ENCODE data around the gene ADAMTS13.
"Not testable (repeated sequence)": the region's sequence is repeated elsewhere in the genome, so short reads cannot be mapped to it uniquely, and the experiment has no call there.

Gene ADAMTS13

GRCh38 chr9:133427658-133428348, 5.6 kb downstream of the ADAMTS13 start:
- DNase-seq: no peak

GRCh38 chr9:133428617-133429101, 6.5 kb downstream of the ADAMTS13 start:
- DNase-seq: no peak

GRCh38 chr9:133429214-133429613, 7.0 kb downstream of the ADAMTS13 start:
- DNase-seq: no peak

GRCh38 chr9:133429641-133430161, 7.5 kb downstream of the ADAMTS13 start:
- DNase-seq: peak; percentile 18

- no peak for DNase-seq
These were observed 8.1 kb downstream of the ADAMTS13 start for GRCh38 chr9:133430244-133430643.

GRCh38 chr9:133433351-133433843, 11.2 kb downstream of the ADAMTS13 start:
- no peak for DNase-seq

DNA sequence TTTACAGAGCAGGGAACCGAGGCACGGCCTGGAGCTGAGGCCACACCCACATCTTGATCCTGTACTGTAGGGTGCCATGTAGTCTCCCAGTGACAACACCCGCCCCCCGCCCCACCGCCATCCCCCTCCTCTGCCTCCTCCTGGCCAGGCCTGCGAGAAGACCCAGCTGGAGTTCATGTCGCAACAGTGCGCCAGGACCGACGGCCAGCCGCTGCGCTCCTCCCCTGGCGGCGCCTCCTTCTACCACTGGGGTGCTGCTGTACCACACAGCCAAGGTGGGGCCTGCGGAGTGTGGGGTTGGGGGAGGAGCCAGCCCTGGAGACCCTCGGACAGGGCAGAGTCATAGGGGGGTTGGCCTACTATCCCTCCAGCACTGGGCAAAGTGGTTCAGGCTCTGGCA, 14.5 kb downstream of the ADAMTS13 start:
- no peak for DNase-seq

DNA sequence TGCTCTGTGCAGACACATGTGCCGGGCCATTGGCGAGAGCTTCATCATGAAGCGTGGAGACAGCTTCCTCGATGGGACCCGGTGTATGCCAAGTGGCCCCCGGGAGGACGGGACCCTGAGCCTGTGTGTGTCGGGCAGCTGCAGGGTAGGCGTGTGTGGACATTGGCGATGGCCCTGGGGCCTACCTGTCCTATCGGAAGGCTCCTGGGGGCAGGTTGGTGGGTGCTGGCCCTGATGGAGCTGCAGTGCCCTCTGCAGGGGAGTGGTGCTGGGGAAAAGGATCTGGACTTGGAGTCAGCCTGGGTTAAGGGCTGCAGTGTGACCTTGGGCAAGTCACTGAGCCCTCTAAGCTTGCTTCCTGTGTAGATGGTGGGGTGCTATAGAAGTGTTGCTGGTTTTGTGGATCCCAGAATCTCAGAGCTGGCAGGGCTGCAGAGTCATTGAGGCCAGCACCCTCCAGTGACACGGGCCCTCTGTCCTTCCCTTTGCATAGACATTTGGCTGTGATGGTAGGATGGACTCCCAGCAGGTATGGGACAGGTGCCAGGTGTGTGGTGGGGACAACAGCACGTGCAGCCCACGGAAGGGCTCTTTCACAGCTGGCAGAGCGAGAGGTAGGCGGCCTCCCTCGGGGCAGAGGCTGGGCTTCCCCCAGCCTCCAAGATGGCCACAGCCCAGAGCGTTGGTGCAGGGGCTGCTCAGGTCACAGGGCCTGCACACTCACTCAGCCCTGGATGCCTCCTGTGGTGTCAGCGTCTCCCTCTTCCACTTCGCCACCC, 15.8 kb downstream of the ADAMTS13 start:
- DNase-seq: no peak

GRCh38 chr9:133439337-133439736, 17.2 kb downstream of the ADAMTS13 start:
- no peak for DNase-seq

GRCh38 chr9:133440874-133441273, 18.7 kb downstream of the ADAMTS13 start:
- DNase-seq: no peak

DNA sequence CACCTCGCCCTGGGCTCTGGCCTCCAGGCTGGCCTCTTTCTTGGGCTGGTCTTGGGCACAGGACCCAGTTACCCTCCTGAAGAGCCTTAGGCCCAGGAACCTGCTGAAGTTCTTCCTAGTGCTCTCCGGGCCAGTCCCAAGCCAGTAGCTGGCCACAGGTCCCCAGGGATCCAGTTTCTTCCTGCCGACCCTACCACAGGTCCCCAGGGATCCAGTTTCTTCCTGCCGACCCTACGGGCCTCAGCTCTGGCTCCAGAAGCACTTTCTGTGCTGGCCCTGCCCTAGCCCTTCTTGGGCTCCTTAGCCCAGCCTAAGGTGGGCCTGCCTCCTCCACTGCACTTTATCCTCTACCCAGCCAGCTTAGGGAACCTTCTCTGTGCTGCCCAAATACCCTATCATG, 19.4 kb downstream of the ADAMTS13 start:
- DNase-seq: no peak

DNA sequence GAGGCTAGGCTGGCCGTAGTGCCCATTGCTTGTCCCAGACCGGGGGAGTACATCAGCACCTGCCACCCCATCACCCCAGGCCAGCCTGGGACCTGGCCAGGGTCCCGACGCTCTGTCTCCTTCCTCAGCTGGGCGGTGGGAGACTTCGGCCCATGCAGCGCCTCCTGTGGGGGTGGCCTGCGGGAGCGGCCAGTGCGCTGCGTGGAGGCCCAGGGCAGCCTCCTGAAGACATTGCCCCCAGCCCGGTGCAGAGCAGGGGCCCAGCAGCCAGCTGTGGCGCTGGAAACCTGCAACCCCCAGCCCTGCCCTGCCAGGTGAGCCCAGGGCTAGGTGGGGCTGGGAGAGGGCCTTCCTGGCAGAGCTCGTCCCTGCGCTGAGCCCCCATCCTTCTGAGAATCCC, 21.1 kb downstream of the ADAMTS13 start:
- no peak for DNase-seq

GRCh38 chr9:133443982-133444381, 21.8 kb downstream of the ADAMTS13 start:
- no peak for DNase-seq

GRCh38 chr9:133445293-133445969, 23.3 kb downstream of the ADAMTS13 start:
- no peak for DNase-seq

DNA sequence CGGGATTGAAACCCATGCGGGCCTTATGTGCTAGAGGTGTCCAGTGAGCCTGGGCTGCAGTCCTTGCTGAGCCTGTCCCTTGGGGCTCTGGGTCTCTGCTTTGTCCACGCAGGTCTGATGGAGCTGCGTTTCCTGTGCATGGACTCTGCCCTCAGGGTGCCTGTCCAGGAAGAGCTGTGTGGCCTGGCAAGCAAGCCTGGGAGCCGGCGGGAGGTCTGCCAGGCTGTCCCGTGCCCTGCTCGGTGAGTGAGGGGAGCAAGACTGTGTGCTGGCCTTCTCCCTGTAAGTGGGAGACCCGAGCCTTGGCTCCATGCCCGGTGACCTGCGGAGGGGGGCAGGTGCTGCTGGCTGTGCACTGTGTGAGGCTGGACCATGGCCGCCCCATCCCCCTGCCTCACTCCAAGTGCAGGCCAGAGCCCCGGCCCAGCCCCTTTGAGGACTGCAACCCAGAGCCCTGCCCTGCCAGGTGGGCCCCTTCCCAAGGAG, 26.4 kb downstream of the ADAMTS13 start:
- no peak for DNase-seq

DNA sequence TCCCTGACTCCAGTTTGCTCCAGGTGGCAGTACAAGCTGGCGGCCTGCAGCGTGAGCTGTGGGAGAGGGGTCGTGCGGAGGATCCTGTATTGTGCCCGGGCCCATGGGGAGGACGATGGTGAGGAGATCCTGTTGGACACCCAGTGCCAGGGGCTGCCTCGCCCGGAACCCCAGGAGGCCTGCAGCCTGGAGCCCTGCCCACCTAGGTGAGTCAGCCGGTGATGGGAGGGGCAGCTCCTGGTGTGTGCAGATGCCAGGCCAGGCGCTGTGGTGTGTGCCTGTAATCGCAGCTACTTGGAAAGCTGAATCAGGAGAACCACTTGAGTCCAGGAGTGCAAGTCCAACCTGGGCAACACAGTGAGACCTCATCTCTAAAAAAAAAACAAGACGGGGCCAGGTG, 27.6 kb downstream of the ADAMTS13 start:
- no peak for DNase-seq

DNA sequence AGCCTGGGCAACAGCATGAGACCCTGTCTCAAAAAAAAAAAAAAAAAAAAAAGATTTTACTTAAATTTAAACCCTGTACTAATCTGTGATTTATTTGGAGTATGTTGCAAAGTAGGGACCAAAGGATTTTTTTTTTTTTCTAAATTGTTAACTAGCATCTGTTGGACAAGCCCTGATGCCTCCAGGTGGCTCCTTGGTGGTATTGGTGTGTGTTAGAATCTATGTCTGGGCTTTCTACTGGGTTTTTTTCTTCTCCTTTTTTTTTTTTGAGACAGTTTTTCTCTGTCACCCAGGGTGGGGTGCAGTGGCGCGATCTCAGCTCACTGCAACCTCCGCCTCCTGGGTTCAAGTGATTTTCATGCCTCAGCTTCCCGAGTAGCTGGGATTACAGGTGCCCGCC, 29.7 kb downstream of the ADAMTS13 start:
- not testable (repeated sequence) for DNase-seq

- no peak for DNase-seq
These were observed 30.4 kb downstream of the ADAMTS13 start for GRCh38 chr9:133452562-133452961.

- DNase-seq: no peak
These were observed 31.5 kb downstream of the ADAMTS13 start for GRCh38 chr9:133453651-133454050.

DNA sequence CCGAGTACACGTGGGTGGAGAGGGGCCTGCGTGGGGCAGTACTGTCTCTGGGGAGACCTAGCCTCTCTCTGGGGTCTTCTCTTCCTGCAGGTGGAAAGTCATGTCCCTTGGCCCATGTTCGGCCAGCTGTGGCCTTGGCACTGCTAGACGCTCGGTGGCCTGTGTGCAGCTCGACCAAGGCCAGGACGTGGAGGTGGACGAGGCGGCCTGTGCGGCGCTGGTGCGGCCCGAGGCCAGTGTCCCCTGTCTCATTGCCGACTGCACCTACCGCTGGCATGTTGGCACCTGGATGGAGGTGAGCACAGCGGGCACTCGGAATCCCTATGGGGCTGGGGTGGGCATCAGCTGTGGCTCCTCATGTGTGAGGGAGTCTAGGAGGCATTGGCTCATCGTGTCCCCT, 32.2 kb downstream of the ADAMTS13 start:
- no peak for DNase-seq

DNA sequence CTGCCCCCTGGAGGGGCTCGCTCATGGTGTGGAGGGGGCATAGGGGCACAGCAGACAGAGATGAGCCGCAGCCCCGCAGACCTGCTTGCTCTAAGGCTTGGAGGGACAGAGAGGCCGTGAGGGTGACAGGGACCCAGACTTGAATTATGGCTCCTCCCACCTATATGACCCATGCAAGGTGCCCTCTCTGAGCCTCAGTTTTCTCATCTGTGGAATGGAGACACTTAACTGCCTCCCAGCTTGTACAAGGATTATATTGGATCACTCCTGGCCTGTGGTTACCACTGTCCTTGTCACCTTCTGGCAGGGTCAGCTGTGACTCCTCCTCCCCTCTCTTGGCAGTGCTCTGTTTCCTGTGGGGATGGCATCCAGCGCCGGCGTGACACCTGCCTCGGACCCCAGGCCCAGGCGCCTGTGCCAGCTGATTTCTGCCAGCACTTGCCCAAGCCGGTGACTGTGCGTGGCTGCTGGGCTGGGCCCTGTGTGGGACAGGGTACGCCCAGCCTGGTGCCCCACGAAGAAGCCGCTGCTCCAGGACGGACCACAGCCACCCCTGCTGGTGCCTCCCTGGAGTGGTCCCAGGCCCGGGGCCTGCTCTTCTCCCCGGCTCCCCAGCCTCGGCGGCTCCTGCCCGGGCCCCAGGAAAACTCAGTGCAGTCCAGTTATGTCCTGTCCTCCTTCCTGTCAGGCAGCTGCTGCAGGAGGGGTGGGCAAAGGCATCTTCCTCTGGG, 32.9 kb downstream of the ADAMTS13 start:
- no peak for DNase-seq

GRCh38 chr9:133455936-133456335, 33.8 kb downstream of the ADAMTS13 start:
- no peak for DNase-seq
